ENCODE data around the gene GDPD4.

Gene GDPD4

DNA sequence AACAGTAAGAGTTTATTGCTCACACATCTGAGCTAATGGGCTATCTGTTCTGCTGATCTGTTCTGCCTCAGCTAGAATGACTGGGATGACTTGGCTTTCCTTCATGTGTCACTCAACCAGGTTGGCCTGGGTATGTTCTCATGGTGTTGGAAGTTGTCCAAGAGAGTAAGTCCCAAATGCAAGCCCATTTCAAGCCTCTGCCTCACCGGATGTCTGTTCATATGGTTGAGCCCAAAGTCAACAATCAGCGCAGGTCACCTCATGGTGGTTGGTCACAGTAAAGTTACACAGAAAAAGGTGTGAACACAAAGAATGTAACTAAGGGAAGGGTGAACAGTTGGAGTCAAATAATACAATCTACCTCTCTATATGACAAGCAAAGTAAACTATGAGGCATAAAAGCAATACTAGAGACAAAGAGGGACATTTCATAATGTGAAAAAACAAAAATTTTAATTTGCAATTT lies 1.9 kb downstream of the GDPD4 start:
- Histone ChIP-seq H3K9me3 (ENCODE audit: insufficient read depth, low read depth, low read length) (no peaks in the 10 kb centered on the region), H3K27ac (ENCODE audit: low read depth, low read length) (no peak overlapping the region), H3K27me3 (ENCODE audit: insufficient read depth, low read length) (no peaks in the 10 kb centered on the region), H3K9ac (ENCODE audit: low read depth, low read length) (no peak overlapping the region), H3K36me3 (ENCODE audit: insufficient read depth, low read length) (no peaks in the 10 kb centered on the region), H3K4me1 (ENCODE audit: insufficient read depth, low read length) (0 out of 2 replicates have a peak, but pooled peaks cover 6% of the 10 kb centered on the region), H3K4me3 (ENCODE audit: low read length) (no peak overlapping the region)
- WGBS = 73% methylated on average over 2 of the region's 2 CpGs

- H3K27ac ChIP-seq (ENCODE audit: low read depth, low read length) = no peak overlapping the region
- no peak overlapping the region for H3K4me3 ChIP-seq (ENCODE audit: low read length)
- 96% methylated on average over 3 of the region's 3 CpGs for WGBS
- H3K27me3 ChIP-seq (ENCODE audit: insufficient read depth, low read length) = no peaks in the 10 kb centered on the region
- no peaks in the 10 kb centered on the region for H3K36me3 ChIP-seq (ENCODE audit: insufficient read depth, low read length)
- H3K4me1 ChIP-seq (ENCODE audit: insufficient read depth, low read length) = no peaks in the 10 kb centered on the region
- H3K9ac ChIP-seq (ENCODE audit: low read depth, low read length) = no peak overlapping the region
- H3K9me3 ChIP-seq (ENCODE audit: insufficient read depth, low read depth, low read length) = no peaks in the 10 kb centered on the region
These were observed 7.4 kb downstream of the GDPD4 start for GRCh38 chr11:77294040-77294439.

DNA sequence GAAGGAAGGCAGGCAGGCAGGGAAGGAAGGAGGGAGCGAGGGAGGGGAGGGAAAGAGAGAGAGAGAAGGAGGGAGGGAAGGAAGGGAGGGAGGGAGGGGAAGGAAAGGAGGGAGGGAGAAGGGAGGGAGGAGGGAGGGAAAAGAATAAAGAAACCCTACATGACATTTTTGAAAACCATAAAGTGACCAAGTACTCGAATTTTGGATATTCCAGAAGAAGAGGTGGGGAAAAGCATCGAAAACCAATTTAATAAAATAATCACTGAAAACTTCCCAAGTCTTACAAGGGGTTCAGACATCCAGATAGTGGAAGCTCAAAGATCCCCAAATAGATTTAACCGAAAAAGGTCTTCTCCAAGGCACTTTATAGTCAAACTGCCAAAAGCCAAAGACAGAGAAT lies 11.7 kb downstream of the GDPD4 start:
- 87% methylated on average over 4 of the region's 4 CpGs for WGBS
- no peaks in the 10 kb centered on the region for H3K36me3 ChIP-seq (ENCODE audit: insufficient read depth, low read length)
- no peak overlapping the region for H3K4me3 ChIP-seq (ENCODE audit: low read length)
- no peaks in the 10 kb centered on the region for H3K27me3 ChIP-seq (ENCODE audit: insufficient read depth, low read length)
- H3K9me3 ChIP-seq (ENCODE audit: insufficient read depth, low read depth, low read length) = no peaks in the 10 kb centered on the region
- no peaks in the 10 kb centered on the region for H3K4me1 ChIP-seq (ENCODE audit: insufficient read depth, low read length)
- H3K27ac ChIP-seq (ENCODE audit: low read depth, low read length) = no peak overlapping the region
- no peak overlapping the region for H3K9ac ChIP-seq (ENCODE audit: low read depth, low read length)

DNA sequence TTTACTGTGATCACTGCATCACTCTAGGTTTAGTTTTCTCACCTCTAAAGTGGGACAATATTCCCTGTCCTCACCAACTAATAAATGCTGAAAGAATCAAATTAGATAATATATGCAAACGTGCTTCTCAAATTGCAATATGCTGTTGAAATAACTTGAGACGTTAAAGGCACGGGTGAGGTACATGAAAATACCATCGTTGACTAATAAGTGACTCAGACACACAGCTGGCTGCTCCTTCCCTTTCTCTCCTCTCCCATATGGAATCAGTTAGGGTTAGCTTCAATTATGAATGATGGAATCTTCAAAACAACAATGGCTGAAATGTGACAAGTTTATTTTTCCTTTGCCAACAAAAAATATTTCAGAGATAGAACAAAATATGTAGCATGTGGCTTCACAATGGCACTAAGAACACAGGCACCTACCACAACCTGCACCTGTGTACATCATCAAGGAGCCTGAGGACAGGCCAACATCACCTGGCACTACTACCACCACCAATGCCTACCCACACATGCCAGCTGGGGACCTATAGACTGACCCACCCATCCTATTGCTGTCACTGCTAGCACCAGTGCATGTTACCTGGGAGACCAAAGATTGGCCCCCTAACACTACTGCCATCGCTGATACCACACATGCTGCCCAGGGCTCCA lies 13.7 kb downstream of the GDPD4 start:
- no peaks in the 10 kb centered on the region for H3K9me3 ChIP-seq (ENCODE audit: insufficient read depth, low read depth, low read length)

DNA sequence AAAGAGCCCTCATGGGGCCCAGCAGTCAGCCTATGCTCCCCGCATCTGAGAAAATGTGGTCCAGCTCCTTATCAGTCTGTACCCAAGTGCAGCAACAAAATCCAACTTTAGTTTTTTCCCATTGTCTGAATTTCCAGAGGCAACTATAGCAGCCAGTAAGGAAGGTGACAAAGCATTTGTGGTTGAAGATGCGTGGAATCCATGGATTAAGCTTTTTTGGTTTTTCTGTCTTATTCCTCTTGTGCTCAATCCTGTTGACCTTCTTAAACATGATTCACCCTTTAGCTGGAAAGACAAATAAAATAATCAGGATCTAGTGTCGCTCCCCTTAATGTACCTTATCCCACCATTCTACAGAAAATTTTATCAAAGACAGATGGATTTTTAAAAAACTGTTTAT lies 14.3 kb downstream of the GDPD4 start:
- Histone ChIP-seq H3K27ac (ENCODE audit: low read depth, low read length) (no peak overlapping the region), H3K36me3 (ENCODE audit: insufficient read depth, low read length) (no peaks in the 10 kb centered on the region), H3K4me3 (ENCODE audit: low read length) (no peak overlapping the region), H3K27me3 (ENCODE audit: insufficient read depth, low read length) (no peaks in the 10 kb centered on the region), H3K9me3 (ENCODE audit: insufficient read depth, low read depth, low read length) (no peaks in the 10 kb centered on the region), H3K9ac (ENCODE audit: low read depth, low read length) (no peak overlapping the region), H3K4me1 (ENCODE audit: insufficient read depth, low read length) (no peaks in the 10 kb centered on the region)
- WGBS = 94% methylated on average over 3 of the region's 3 CpGs

More for the DNA sequence above, 13.7 kb downstream of the GDPD4 start:
- no peaks in the 10 kb centered on the region for H3K4me1 ChIP-seq (ENCODE audit: insufficient read depth, low read length)
- no peak overlapping the region for H3K9ac ChIP-seq (ENCODE audit: low read depth, low read length)
- 92% methylated on average over 5 of the region's 5 CpGs for whole genome bisulfite sequencing
- H3K36me3 ChIP-seq (ENCODE audit: insufficient read depth, low read length) = no peaks in the 10 kb centered on the region
- H3K4me3 ChIP-seq (ENCODE audit: low read length) = no peak overlapping the region
- H3K27ac ChIP-seq (ENCODE audit: low read depth, low read length) = no peak overlapping the region
- H3K27me3 ChIP-seq (ENCODE audit: insufficient read depth, low read length) = no peaks in the 10 kb centered on the region

DNA sequence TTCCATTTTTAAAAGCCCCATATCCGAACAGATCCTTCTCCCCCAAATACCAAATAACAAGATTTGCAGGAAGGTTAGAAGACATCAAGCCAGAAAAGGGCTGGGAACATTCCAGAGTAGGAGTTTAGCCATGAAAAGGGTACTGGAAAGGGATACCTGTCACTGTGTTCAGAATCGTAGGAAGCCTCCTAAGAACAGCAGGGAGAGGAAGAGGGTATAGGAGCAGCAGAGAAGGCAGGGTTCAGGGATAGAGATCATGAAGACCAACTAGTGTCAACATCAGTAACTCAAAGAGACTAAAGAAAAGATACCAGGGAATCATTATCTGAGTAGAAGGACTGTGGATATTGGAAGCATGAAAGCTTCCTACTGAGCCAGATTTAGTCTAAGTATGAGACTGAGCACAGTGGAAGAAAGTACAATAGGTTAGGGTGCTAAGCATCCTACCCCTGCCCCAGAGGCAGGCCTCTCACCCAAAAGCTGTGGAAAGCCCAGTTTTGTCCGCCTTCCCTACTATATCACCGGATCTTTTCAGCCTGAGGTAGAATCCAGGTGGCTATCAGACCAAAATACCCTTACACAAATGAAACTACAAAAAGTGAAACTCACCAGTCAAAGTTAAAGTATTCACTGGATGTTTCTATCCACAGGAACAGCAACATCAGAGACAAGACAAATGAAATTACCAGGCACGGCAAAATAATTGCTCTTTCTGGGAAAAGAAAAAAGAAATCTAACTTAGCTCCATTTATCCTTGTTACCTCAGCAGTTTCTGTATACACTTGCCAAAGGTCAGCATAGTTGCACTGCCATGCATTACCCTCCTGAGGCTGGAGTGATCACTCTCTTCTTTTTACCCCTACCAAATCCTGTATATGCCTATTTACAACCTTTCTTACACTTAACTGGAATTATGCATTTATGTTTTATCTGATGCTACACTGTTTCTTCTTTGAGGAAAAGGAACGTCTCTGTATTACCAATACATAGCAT lies 16.7 kb downstream of the GDPD4 start:
- Histone ChIP-seq H3K9ac (ENCODE audit: low read depth, low read length) (no peak overlapping the region), H3K9me3 (ENCODE audit: insufficient read depth, low read depth, low read length) (no peaks in the 10 kb centered on the region), H3K4me1 (ENCODE audit: insufficient read depth, low read length) (no peaks in the 10 kb centered on the region), H3K36me3 (ENCODE audit: insufficient read depth, low read length) (no peaks in the 10 kb centered on the region), H3K27ac (ENCODE audit: low read depth, low read length) (no peak overlapping the region), H3K4me3 (ENCODE audit: low read length) (no peak overlapping the region), H3K27me3 (ENCODE audit: insufficient read depth, low read length) (no peaks in the 10 kb centered on the region)
- WGBS = 91% methylated on average over 6 of the region's 6 CpGs

- Histone ChIP-seq H3K4me1 (ENCODE audit: insufficient read depth, low read length) (no peaks in the 10 kb centered on the region), H3K4me3 (ENCODE audit: low read length) (no peak overlapping the region), H3K27ac (ENCODE audit: low read depth, low read length) (no peak overlapping the region), H3K27me3 (ENCODE audit: insufficient read depth, low read length) (no peaks in the 10 kb centered on the region), H3K9ac (ENCODE audit: low read depth, low read length) (no peak overlapping the region), H3K36me3 (ENCODE audit: insufficient read depth, low read length) (no peaks in the 10 kb centered on the region), H3K9me3 (ENCODE audit: insufficient read depth, low read depth, low read length) (no peaks in the 10 kb centered on the region)
- 81% methylated on average over 3 of the region's 3 CpGs for WGBS
These were observed 18.4 kb downstream of the GDPD4 start for GRCh38 chr11:77283101-77283500.

- Histone ChIP-seq H3K9me3 (ENCODE audit: insufficient read depth, low read depth, low read length) (no peaks in the 10 kb centered on the region), H3K27ac (ENCODE audit: low read depth, low read length) (no peak overlapping the region), H3K4me3 (ENCODE audit: low read length) (no peak overlapping the region), H3K36me3 (ENCODE audit: insufficient read depth, low read length) (no peaks in the 10 kb centered on the region), H3K4me1 (ENCODE audit: insufficient read depth, low read length) (no peaks in the 10 kb centered on the region), H3K27me3 (ENCODE audit: insufficient read depth, low read length) (no peaks in the 10 kb centered on the region), H3K9ac (ENCODE audit: low read depth, low read length) (no peak overlapping the region)
- 91% methylated on average over 2 of the region's 2 CpGs for WGBS
These were observed 22.6 kb downstream of the GDPD4 start for GRCh38 chr11:77278595-77279506.

- Histone ChIP-seq H3K27me3 (ENCODE audit: insufficient read depth, low read length) (no peaks in the 10 kb centered on the region), H3K4me3 (ENCODE audit: low read length) (no peak overlapping the region), H3K36me3 (ENCODE audit: insufficient read depth, low read length) (no peaks in the 10 kb centered on the region), H3K9me3 (ENCODE audit: insufficient read depth, low read depth, low read length) (no peaks in the 10 kb centered on the region), H3K4me1 (ENCODE audit: insufficient read depth, low read length) (no peaks in the 10 kb centered on the region), H3K9ac (ENCODE audit: low read depth, low read length) (no peak overlapping the region), H3K27ac (ENCODE audit: low read depth, low read length) (no peak overlapping the region)
- 93% methylated on average over 2 of the region's 2 CpGs for WGBS
These were observed 25.2 kb downstream of the GDPD4 start for GRCh38 chr11:77276271-77276670.

GRCh38 chr11:77270921-77271320 lies 30.6 kb downstream of the GDPD4 start:
- 89% methylated on average over 3 of the region's 3 CpGs for WGBS
- H3K4me3 ChIP-seq (ENCODE audit: low read length) = no peak overlapping the region

More at GRCh38 chr11:77270921-77271320, 30.6 kb downstream of the GDPD4 start:
- Histone ChIP-seq H3K9me3 (ENCODE audit: insufficient read depth, low read depth, low read length) (no peaks in the 10 kb centered on the region), H3K27ac (ENCODE audit: low read depth, low read length) (no peak overlapping the region), H3K27me3 (ENCODE audit: insufficient read depth, low read length) (no peaks in the 10 kb centered on the region), H3K4me1 (ENCODE audit: insufficient read depth, low read length) (no peaks in the 10 kb centered on the region), H3K9ac (ENCODE audit: low read depth, low read length) (no peak overlapping the region), H3K36me3 (ENCODE audit: insufficient read depth, low read length) (no peaks in the 10 kb centered on the region)
